Sigmoid colon (tissue), 7 donors: ENCODE measurements around the gene HLA-G. TPM values are rescaled to one million over a fixed set of nuclear protein-coding genes. Genes with fewer than 3 reads are reported as not detected.

Source experiments
- DNase-seq: peaks from one replicate; pipeline ENCODE4 v3.0.0-alpha.2; 2019
- H3K27ac ChIP-seq, 4 donors: fragments of 200-600 bp; sonication (generic); one replicate each; pipeline ENCODE4 v1.5.1; 2016 to 2019; ENCODE audit warnings: mild to moderate bottlenecking in 1 of 4
- H3K27me3 ChIP-seq, 3 donors: fragments of 200-600 bp; sonication (generic); one replicate each; pipeline ENCODE4 v1.5.1; 2019; ENCODE audit warnings: mild to moderate bottlenecking in 1 of 3
- H3K36me3 ChIP-seq, 4 donors: fragments of 200-600 bp; sonication (generic); one replicate each; pipeline ENCODE4 v1.5.1; 2016 to 2019
- H3K4me1 ChIP-seq, 4 donors: fragments of 200-600 bp; sonication (generic); one replicate each; pipeline ENCODE4 v1.5.1; 2017 to 2019
- H3K4me3 ChIP-seq, 4 donors: fragments of 200-600 bp; sonication (generic); one replicate each; pipeline ENCODE4 v1.5.1; 2017 to 2019; ENCODE audit warnings: mild to moderate bottlenecking in 2 of 4, moderate library complexity in 1 of 4
- H3K9me3 ChIP-seq, 4 donors: fragments of 200-600 bp in 3 of 4; sonication (generic) in 3 of 4; one replicate each; pipeline versions ENCODE4 v1.5.1 to v1.6.1; 2013 to 2019
- EP300 ChIP-seq, 4 donors: sonication (generic); formaldehyde crosslinking; IDR thresholded peaks; one replicate each; pipeline ENCODE4 v1.6.1; 2017; ENCODE audit warnings: antibody characterized with exemption in 4 of 4
- POLR2A ChIP-seq, 2 donors: fragments of 450-650 bp; IDR thresholded peaks; one replicate each; pipeline ENCODE4 v1.6.1; 2016; ENCODE audit warnings: antibody characterized with exemption in 2 of 2, mild to moderate bottlenecking in 2 of 2, moderate library complexity in 2 of 2
- POLR2AphosphoS5 ChIP-seq, 4 donors: sonication (generic); formaldehyde crosslinking; IDR thresholded peaks; one replicate each; pipeline ENCODE4 v1.6.1; 2017; ENCODE audit warnings: antibody characterized with exemption in 4 of 4
- whole genome bisulfite sequencing, 2 donors: extraction: QIAGEN DNeasy Blood & Tissue Kit; methylation state at CpG; one replicate each; pipeline ENCODE4 v1.1.7; 2013; 5-methylcytosine and 5-hydroxymethylcytosine counted together
- intact Hi-C: fragments of 100-400 bp; cut with DNase I; formaldehyde crosslinking; loops from one replicate; pipeline ENCODE4 v1.15.1; 2023
- polyA plus RNA-seq, 3 donors: library from polyadenylated mRNA; stranded (reverse); fragments of 200-250 nt; gene quantifications; one replicate each; pipeline ENCODE4 v1.2.3, GENCODE V29; 2013
- total RNA-seq, 4 donors: library from RNA; depleted of rRNA; stranded (reverse); fragments of >200 nt; gene quantifications; one replicate each; pipeline ENCODE4 v1.1.0, GENCODE V29; 2016
- TF ChIP-seq, protein P1 (sequence below), 4 experiments: fragments of 450-650 bp in 3 of 4; fragments of 200-600 bp in 1 of 4; IDR thresholded peaks; one replicate each; pipeline ENCODE4 v1.5.1; 2016 to 2019; ENCODE audit warnings: antibody characterized with exemption in 4 of 4, mild to moderate bottlenecking in 3 of 4, moderate library complexity in 2 of 4
- donor health status: healthy with polysubstance abuse.
- donor health status: Bipolar disorder and iron deficiency.
- donor health status: healthy.

HLA-G gene
- total and polyA plus RNA-seq, 7 donors, result 0.09 TPM; not detected in 6

- Histone ChIP-seq H3K36me3 (no peaks in the 10 kb centered on the region), H3K27ac (no peak overlapping the region), H3K4me3 (no peak overlapping the region), H3K27me3 (peaks cover 0 to 5% (median 0%) of the 10 kb centered on the region in 3 donors), H3K4me1 (no peaks in the 10 kb centered on the region), H3K9me3 (no peaks in the 10 kb centered on the region)
- TF ChIP-seq EP300 (IDR thresholded peaks at IDR 0.05) (no peak), POLR2A (IDR thresholded peaks at IDR 0.05) (no peak)
- intact Hi-C loops, result no loop called here
- no peak for DNase-seq
Measured at GRCh38 chr6:29809249-29809648, 18.4 kb upstream of the HLA-G start.

- peaks cover 0 to 5% (median 0%) of the 10 kb centered on the region in 3 donors for H3K27me3 ChIP-seq
- H3K9me3 ChIP-seq, result no peaks in the 10 kb centered on the region
- WGBS, 2 donors, result 22 to 55% methylated on average over 2 of the region's 2 CpGs
- intact Hi-C loops, result no loop called here
- no peak overlapping the region for H3K4me3 ChIP-seq
- no peaks in the 10 kb centered on the region for H3K36me3 ChIP-seq
- no peak for DNase-seq
- H3K27ac ChIP-seq, result no peak overlapping the region
- H3K4me1 ChIP-seq, result no peaks in the 10 kb centered on the region
- no peak for TF ChIP-seq POLR2AphosphoS5 (IDR thresholded peaks at IDR 0.05)
- no peak for TF ChIP-seq EP300 (IDR thresholded peaks at IDR 0.05)
- TF ChIP-seq, protein P1, sequence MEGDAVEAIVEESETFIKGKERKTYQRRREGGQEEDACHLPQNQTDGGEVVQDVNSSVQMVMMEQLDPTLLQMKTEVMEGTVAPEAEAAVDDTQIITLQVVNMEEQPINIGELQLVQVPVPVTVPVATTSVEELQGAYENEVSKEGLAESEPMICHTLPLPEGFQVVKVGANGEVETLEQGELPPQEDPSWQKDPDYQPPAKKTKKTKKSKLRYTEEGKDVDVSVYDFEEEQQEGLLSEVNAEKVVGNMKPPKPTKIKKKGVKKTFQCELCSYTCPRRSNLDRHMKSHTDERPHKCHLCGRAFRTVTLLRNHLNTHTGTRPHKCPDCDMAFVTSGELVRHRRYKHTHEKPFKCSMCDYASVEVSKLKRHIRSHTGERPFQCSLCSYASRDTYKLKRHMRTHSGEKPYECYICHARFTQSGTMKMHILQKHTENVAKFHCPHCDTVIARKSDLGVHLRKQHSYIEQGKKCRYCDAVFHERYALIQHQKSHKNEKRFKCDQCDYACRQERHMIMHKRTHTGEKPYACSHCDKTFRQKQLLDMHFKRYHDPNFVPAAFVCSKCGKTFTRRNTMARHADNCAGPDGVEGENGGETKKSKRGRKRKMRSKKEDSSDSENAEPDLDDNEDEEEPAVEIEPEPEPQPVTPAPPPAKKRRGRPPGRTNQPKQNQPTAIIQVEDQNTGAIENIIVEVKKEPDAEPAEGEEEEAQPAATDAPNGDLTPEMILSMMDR (IDR thresholded peaks at IDR 0.05), result no peak
- TF ChIP-seq POLR2A (IDR thresholded peaks at IDR 0.05), result no peak
Measured at GRCh38 chr6:29810371-29810770, 17.3 kb upstream of the HLA-G start.

- H3K27ac ChIP-seq, result no peak overlapping the region
- no peak overlapping the region for H3K4me3 ChIP-seq
- intact Hi-C loops, result no loop called here
- no peaks in the 10 kb centered on the region for H3K9me3 ChIP-seq
- peaks cover 0 to 5% (median 0%) of the 10 kb centered on the region in 3 donors for H3K27me3 ChIP-seq
- H3K4me1 ChIP-seq, result no peaks in the 10 kb centered on the region
- TF ChIP-seq, protein P1 (IDR thresholded peaks at IDR 0.05), result no peak
- TF ChIP-seq POLR2A (IDR thresholded peaks at IDR 0.05) (no peak), EP300 (IDR thresholded peaks at IDR 0.05) (no peak), POLR2AphosphoS5 (IDR thresholded peaks at IDR 0.05) (no peak)
- DNase-seq, result no peak
- no peaks in the 10 kb centered on the region for H3K36me3 ChIP-seq
- WGBS, 2 donors, result 89 to 98% methylated on average over 1 of the region's 1 CpG
Measured at GRCh38 chr6:29811377-29811776, 16.2 kb upstream of the HLA-G start.

DNA sequence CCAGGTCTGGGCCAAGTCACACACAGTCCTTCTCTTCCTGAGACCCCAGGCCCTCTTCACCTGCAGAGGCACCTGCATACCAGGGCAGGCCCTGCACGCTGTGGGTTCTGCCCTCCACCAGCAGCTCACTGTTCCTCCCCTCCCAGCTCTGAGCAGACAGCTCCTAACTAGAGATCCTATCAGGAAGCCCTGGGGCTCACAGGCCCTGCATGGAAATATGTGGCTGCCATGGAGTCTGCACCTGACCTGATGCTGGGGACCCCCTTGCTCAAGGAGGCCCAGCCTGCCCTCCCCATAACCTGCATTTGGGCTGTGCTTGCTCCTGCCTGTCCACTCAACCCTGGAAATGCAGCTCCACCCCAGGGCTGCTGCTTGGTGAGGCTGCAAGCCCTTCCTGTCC is 14.6 kb upstream of the HLA-G start:
- 0 to 33% methylated on average over 1 of the region's 1 CpG for WGBS, 2 donors
- no peaks in the 10 kb centered on the region for H3K4me1 ChIP-seq

DNA sequence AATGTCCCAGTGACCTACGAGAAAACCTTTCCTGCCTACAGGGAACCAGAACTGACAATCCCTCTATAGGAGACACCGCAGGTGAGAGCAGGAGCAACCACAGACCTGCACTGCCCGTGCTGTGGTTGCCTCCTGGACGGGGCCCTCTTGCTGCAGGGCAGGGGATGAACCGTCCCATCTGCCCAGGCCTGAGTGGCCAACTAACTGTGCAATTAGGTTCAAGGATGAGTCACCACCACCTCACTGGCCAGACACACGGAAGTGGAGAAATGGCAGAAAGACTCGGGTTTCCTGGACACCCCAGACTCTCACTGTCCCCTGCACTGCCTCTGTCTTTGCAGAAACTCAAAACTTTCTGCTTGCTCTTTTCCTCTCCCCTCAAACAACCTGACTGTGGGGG is 13.8 kb upstream of the HLA-G start:
- TF ChIP-seq POLR2A (IDR thresholded peaks at IDR 0.05) (no peak), POLR2AphosphoS5 (IDR thresholded peaks at IDR 0.05) (no peak), EP300 (IDR thresholded peaks at IDR 0.05) (no peak)
- TF ChIP-seq, protein P1 (IDR thresholded peaks at IDR 0.05), result no peak
- no peaks in the 10 kb centered on the region for H3K9me3 ChIP-seq
- no peak overlapping the region for H3K27ac ChIP-seq
- H3K36me3 ChIP-seq, result no peaks in the 10 kb centered on the region
- H3K4me1 ChIP-seq, result no peaks in the 10 kb centered on the region
- 72 to 74% methylated on average over 7 of the region's 7 CpGs for WGBS, 2 donors
- intact Hi-C loops, result no loop called here
- H3K4me3 ChIP-seq, result no peak overlapping the region
- no peak for DNase-seq
- H3K27me3 ChIP-seq, result no peaks in the 10 kb centered on the region

More for the DNA sequence above, 14.6 kb upstream of the HLA-G start:
- intact Hi-C loops, result no loop called here
- H3K27me3 ChIP-seq, result no peaks in the 10 kb centered on the region
- no peak overlapping the region for H3K4me3 ChIP-seq
- DNase-seq, result no peak
- H3K27ac ChIP-seq, result no peak overlapping the region
- TF ChIP-seq POLR2AphosphoS5 (IDR thresholded peaks at IDR 0.05) (no peak), POLR2A (IDR thresholded peaks at IDR 0.05) (no peak), EP300 (IDR thresholded peaks at IDR 0.05) (no peak)
- TF ChIP-seq, protein P1 (IDR thresholded peaks at IDR 0.05), result no peak
- H3K36me3 ChIP-seq, result no peaks in the 10 kb centered on the region
- H3K9me3 ChIP-seq, result no peaks in the 10 kb centered on the region
